GM19324 (cell line): ENCODE measurements around the gene KLK1.
"Not testable (repeated sequence)": the region's sequence is repeated elsewhere in the genome, so short reads cannot be mapped to it uniquely, and the experiment has no call there.

Experiments used
- ATAC-seq: cut with Tn5 transposase; IDR thresholded peaks from one replicate; pipeline ENCODE4 v1.9.1; 2021; ENCODE audit warnings: mild to moderate bottlenecking, moderate library complexity; ENCODE audit not compliant: unreplicated experiment, low FRiP score

KLK1 gene

DNA sequence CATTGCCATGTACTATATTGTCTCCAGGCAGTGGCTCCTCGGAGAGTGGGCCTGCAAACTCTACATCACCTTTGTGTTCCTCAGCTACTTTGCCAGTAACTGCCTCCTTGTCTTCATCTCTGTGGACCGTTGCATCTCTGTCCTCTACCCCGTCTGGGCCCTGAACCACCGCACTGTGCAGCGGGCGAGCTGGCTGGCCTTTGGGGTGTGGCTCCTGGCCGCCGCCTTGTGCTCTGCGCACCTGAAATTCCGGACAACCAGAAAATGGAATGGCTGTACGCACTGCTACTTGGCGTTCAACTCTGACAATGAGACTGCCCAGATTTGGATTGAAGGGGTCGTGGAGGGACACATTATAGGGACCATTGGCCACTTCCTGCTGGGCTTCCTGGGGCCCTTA lies 52.7 kb downstream of the KLK1 start:
- ATAC-seq: no peak

DNA sequence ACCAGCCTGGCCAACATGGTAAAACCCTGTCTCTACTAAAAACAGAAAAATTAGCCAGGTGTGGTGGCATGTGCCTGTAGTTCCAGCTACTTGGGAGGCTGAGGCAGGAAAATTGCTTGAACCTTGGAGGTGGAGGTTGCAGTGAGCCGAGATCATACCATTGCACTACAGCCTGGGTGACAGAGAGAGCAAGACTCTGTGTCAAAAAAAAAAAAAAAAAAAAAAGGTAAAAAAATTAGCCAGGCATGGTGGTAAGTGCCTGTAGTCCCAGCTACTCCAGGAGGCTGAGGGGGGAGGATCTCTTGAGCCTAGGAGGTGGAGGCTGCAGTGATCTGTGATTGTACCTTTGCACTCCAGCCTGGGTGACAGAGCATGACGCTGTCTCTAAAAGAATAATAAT lies 53.4 kb downstream of the KLK1 start, which contains the start of gene GPR32:
GPR32 (plus strand) TSS at position 301 of the 400 bp plus-strand sequence. CDS start 137 bp downstream, outside the sequence.
- ATAC-seq: not testable (repeated sequence)
